ENCODE measurements around the gene LYAR.

Gene LYAR

DNA sequence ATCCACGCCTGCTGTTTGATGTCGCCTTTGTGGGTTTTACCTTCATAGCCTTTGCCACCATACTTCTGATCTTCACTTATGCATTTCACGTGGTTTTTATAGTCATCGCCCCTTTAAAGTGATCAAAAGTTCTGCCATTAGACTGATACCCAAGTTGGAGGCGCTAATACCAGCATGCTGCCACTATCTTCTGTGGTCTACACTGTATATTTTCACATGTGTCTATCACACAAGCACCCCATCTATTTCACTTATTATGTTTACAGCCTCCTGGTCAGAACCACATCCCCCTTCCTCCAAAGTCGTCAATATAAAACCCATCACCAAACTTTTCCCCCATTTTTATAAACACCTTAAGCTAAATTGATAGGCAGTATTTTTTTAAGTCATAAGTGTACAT, 8.2 kb downstream of the LYAR start:
- H3K36me3 ChIP-seq (ENCODE audit: control insufficient read depth in 2 of 2, insufficient read depth in 1 of 2, low read length in 2 of 2), result peaks cover 13 to 93% of the 10 kb centered on the region in 2 experiments
- no peaks in the 10 kb centered on the region for H3K9me3 ChIP-seq (ENCODE audit: control insufficient read depth, insufficient read depth, low read depth, low read length)
- no peaks in the 10 kb centered on the region for H3K4me1 ChIP-seq (ENCODE audit: control insufficient read depth, insufficient read depth, low read length)
- ChIA-PET POLR2A (no interaction called here), CTCF (interaction anchor here (0.6 kb wide), 1 partner anchor 332 kb away, joined by 3 read pairs; no protein-coding TSS in a partner anchor)
- no peak overlapping the region for H3K27ac ChIP-seq (ENCODE audit: extremely low read depth, low read depth, low read length)
- no peak for TF ChIP-seq HOXA7 (CRISPR knock-in tag; IDR thresholded peaks at IDR 0.05; ENCODE audit: borderline replicate concordance)
- TF ChIP-seq, protein P1, sequence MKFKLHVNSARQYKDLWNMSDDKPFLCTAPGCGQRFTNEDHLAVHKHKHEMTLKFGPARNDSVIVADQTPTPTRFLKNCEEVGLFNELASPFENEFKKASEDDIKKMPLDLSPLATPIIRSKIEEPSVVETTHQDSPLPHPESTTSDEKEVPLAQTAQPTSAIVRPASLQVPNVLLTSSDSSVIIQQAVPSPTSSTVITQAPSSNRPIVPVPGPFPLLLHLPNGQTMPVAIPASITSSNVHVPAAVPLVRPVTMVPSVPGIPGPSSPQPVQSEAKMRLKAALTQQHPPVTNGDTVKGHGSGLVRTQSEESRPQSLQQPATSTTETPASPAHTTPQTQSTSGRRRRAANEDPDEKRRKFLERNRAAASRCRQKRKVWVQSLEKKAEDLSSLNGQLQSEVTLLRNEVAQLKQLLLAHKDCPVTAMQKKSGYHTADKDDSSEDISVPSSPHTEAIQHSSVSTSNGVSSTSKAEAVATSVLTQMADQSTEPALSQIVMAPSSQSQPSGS (tag by site-specific recombination; IDR thresholded peaks at IDR 0.05; ENCODE audit: low read depth), result no peak
- TF ChIP-seq ZEB2 (tag by site-specific recombination; IDR thresholded peaks at IDR 0.05), result no peak
- no peak for TF ChIP-seq ZNF112 (tag by site-specific recombination; IDR thresholded peaks at IDR 0.05)
- TF ChIP-seq, protein P2, sequence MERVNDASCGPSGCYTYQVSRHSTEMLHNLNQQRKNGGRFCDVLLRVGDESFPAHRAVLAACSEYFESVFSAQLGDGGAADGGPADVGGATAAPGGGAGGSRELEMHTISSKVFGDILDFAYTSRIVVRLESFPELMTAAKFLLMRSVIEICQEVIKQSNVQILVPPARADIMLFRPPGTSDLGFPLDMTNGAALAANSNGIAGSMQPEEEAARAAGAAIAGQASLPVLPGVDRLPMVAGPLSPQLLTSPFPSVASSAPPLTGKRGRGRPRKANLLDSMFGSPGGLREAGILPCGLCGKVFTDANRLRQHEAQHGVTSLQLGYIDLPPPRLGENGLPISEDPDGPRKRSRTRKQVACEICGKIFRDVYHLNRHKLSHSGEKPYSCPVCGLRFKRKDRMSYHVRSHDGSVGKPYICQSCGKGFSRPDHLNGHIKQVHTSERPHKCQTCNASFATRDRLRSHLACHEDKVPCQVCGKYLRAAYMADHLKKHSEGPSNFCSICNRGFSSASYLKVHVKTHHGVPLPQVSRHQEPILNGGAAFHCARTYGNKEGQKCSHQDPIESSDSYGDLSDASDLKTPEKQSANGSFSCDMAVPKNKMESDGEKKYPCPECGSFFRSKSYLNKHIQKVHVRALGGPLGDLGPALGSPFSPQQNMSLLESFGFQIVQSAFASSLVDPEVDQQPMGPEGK (tag by site-specific recombination; IDR thresholded peaks at IDR 0.05), result no peak
- no peak for TF ChIP-seq ZNF777 (tag by site-specific recombination; IDR thresholded peaks at IDR 0.05; ENCODE audit: borderline replicate concordance)
- TF ChIP-seq, protein P3, sequence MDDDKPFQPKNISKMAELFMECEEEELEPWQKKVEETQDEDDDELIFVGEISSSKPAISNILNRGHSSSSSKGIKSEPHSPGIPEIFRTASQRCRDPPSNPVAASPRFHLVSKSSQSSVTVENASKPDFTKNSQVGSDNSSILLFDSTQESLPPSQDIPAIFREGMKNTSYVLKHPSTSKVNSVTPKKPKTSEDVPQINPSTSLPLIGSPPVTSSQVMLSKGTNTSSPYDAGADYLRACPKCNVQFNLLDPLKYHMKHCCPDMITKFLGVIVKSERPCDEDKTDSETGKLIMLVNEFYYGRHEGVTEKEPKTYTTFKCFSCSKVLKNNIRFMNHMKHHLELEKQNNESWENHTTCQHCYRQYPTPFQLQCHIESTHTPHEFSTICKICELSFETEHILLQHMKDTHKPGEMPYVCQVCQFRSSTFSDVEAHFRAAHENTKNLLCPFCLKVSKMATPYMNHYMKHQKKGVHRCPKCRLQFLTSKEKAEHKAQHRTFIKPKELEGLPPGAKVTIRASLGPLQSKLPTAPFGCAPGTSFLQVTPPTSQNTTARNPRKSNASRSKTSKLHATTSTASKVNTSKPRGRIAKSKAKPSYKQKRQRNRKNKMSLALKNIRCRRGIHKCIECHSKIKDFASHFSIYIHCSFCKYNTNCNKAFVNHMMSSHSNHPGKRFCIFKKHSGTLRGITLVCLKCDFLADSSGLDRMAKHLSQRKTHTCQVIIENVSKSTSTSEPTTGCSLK (tag by site-specific recombination; IDR thresholded peaks at IDR 0.05), result no peak
- TF ChIP-seq ZNF214 (tag by site-specific recombination; IDR thresholded peaks at IDR 0.05; ENCODE audit: borderline replicate concordance), result no peak
- TF ChIP-seq, protein P4, sequence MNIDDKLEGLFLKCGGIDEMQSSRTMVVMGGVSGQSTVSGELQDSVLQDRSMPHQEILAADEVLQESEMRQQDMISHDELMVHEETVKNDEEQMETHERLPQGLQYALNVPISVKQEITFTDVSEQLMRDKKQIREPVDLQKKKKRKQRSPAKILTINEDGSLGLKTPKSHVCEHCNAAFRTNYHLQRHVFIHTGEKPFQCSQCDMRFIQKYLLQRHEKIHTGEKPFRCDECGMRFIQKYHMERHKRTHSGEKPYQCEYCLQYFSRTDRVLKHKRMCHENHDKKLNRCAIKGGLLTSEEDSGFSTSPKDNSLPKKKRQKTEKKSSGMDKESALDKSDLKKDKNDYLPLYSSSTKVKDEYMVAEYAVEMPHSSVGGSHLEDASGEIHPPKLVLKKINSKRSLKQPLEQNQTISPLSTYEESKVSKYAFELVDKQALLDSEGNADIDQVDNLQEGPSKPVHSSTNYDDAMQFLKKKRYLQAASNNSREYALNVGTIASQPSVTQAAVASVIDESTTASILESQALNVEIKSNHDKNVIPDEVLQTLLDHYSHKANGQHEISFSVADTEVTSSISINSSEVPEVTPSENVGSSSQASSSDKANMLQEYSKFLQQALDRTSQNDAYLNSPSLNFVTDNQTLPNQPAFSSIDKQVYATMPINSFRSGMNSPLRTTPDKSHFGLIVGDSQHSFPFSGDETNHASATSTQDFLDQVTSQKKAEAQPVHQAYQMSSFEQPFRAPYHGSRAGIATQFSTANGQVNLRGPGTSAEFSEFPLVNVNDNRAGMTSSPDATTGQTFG (tag by site-specific recombination; IDR thresholded peaks at IDR 0.05; ENCODE audit: borderline replicate concordance), result no peak
- no peak for TF ChIP-seq ZNF138 (tag by site-specific recombination; IDR thresholded peaks at IDR 0.05; ENCODE audit: borderline replicate concordance)
- TF ChIP-seq, protein P5, sequence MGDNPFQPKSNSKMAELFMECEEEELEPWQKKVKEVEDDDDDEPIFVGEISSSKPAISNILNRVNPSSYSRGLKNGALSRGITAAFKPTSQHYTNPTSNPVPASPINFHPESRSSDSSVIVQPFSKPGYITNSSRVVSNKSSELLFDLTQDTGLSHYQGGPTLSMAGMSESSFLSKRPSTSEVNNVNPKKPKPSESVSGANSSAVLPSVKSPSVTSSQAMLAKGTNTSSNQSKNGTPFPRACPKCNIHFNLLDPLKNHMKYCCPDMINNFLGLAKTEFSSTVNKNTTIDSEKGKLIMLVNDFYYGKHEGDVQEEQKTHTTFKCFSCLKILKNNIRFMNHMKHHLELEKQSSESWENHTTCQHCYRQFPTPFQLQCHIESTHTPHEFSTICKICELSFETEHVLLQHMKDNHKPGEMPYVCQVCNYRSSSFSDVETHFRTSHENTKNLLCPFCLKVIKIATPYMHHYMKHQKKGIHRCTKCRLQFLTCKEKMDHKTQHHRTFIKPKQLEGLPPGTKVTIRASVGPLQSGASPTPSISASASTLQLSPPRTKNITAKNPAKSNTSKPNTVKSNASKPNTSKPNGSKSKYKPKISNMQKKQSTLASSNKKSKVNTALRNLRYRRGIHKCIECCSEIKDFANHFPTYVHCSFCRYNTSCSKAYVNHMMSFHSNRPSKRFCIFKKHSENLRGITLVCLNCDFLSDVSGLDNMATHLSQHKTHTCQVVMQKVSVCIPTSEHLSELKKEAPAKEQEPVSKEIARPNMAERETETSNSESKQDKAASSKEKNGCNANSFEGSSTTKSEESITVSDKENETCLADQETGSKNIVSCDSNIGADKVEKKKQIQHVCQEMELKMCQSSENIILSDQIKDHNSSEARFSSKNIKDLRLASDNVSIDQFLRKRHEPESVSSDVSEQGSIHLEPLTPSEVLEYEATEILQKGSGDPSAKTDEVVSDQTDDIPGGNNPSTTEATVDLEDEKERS (tag by site-specific recombination; IDR thresholded peaks at IDR 0.05), result no peak
- no peak for TF ChIP-seq MEIS1 (CRISPR knock-in tag; IDR thresholded peaks at IDR 0.05; ENCODE audit: borderline replicate concordance)
- no peak for TF ChIP-seq ZNF121 (tag by site-specific recombination; IDR thresholded peaks at IDR 0.05)
- H3K4me3 ChIP-seq (ENCODE audit: low read depth, low read length), result no peak overlapping the region

All from HEK293 (cell line).